Liver (tissue), 9 donors: ENCODE data around the gene SLC16A9. TPM values are rescaled to one million over a fixed set of nuclear protein-coding genes. Genes with fewer than 3 reads are reported as not detected.

Experiments
- DNase-seq: peaks from one replicate; pipeline ENCODE4 v3.0.0-alpha.2; 2017; ENCODE audit warnings: low spot score
- H3K27ac ChIP-seq, 2 donors: one replicate each; pipeline ENCODE4 v1.7.0; 2013; ENCODE audit warnings: inconsistent platforms in 2 of 2, low read length in 2 of 2, control low read depth in 1 of 2, low read depth in 1 of 2, mild to moderate bottlenecking in 1 of 2
- H3K27me3 ChIP-seq, 4 donors: one replicate each; pipeline versions ENCODE4 v1.6.1 to v1.7.0; 2013; ENCODE audit warnings: low read length in 3 of 4, inconsistent platforms in 1 of 4, mild to moderate bottlenecking in 1 of 4, moderate library complexity in 1 of 4; ENCODE audit not compliant: control insufficient read depth in 4 of 4, insufficient read depth in 4 of 4
- H3K36me3 ChIP-seq, 4 donors: one replicate each; pipeline versions ENCODE4 v1.6.1 to v1.7.0; 2013; ENCODE audit warnings: low read length in 3 of 4, mild to moderate bottlenecking in 3 of 4, low read depth in 1 of 4, moderate library complexity in 1 of 4; ENCODE audit not compliant: control insufficient read depth in 4 of 4, insufficient read depth in 3 of 4
- H3K4me1 ChIP-seq, 4 donors: one replicate each; pipeline versions ENCODE4 v1.6.1 to v1.7.0; 2013; ENCODE audit warnings: low read length in 3 of 4, mild to moderate bottlenecking in 3 of 4, moderate library complexity in 1 of 4; ENCODE audit not compliant: control insufficient read depth in 4 of 4, insufficient read depth in 4 of 4
- H3K4me3 ChIP-seq, 3 donors: one replicate each; pipeline versions ENCODE4 v1.6.1 to v1.7.0; 2013; ENCODE audit warnings: low read length in 3 of 3, control low read depth in 1 of 3, low read depth in 1 of 3, mild to moderate bottlenecking in 1 of 3
- H3K9ac ChIP-seq, 2 donors: one replicate each; pipeline ENCODE4 v1.7.0; 2013; ENCODE audit warnings: low read length in 2 of 2, mild to moderate bottlenecking in 2 of 2, moderate library complexity in 2 of 2, control low read depth in 1 of 2, low read depth in 1 of 2
- H3K9me3 ChIP-seq, 4 donors: one replicate each; pipeline versions ENCODE4 v1.6.1 to v1.7.0; 2013; ENCODE audit warnings: low read length in 3 of 4; ENCODE audit not compliant: control insufficient read depth in 4 of 4
- ATF3 ChIP-seq: IDR thresholded peaks from 2 replicates; pipeline ENCODE4 v1.6.1; 2016; ENCODE audit warnings: antibody characterized with exemption
- EGR1 ChIP-seq, 2 donors: IDR thresholded peaks; 2 replicates each; pipeline ENCODE4 v1.6.1; 2016 to 2018; ENCODE audit warnings: antibody characterized with exemption in 2 of 2, low read depth in 2 of 2
- FOXA1 ChIP-seq: IDR thresholded peaks from 2 replicates; pipeline ENCODE4 v1.6.1; 2016; ENCODE audit warnings: antibody characterized with exemption
- FOXA2 ChIP-seq: IDR thresholded peaks from 2 replicates; pipeline ENCODE4 v1.6.1; 2016; ENCODE audit warnings: antibody characterized with exemption
- GABPA ChIP-seq, 2 donors: IDR thresholded peaks in 1 of 2; conservative IDR thresholded peaks in 1 of 2; 2 replicates each; pipeline ENCODE4 v1.6.1; 2016; ENCODE audit warnings: antibody characterized with exemption in 2 of 2, mild to moderate bottlenecking in 1 of 2, moderate library complexity in 1 of 2
- HNF4A ChIP-seq, 2 donors: conservative IDR thresholded peaks; 2 replicates each; pipeline ENCODE4 v1.6.1; 2016; ENCODE audit warnings: antibody characterized with exemption in 2 of 2, mild to moderate bottlenecking in 2 of 2
- HNF4G ChIP-seq: IDR thresholded peaks from 2 replicates; pipeline ENCODE4 v1.6.1; 2016; ENCODE audit warnings: antibody characterized with exemption
- JUND ChIP-seq, 2 donors: IDR thresholded peaks; 2 replicates each; pipeline ENCODE4 v1.6.1; 2016; ENCODE audit warnings: antibody characterized with exemption in 2 of 2
- MAX ChIP-seq: IDR thresholded peaks from 2 replicates; pipeline ENCODE4 v1.6.1; 2016; ENCODE audit warnings: antibody characterized with exemption
- NR2F2 ChIP-seq: IDR thresholded peaks from 2 replicates; pipeline ENCODE4 v1.6.1; 2016; ENCODE audit warnings: antibody characterized with exemption
- RAD21 ChIP-seq, 2 donors: IDR thresholded peaks; 2 replicates each; pipeline ENCODE4 v1.6.1; 2016; ENCODE audit warnings: antibody characterized with exemption in 2 of 2, mild to moderate bottlenecking in 2 of 2
- RXRA ChIP-seq, 2 donors: IDR thresholded peaks; 2 replicates each; pipeline ENCODE4 v1.6.1; 2017 to 2018; ENCODE audit warnings: antibody characterized with exemption in 2 of 2, mild to moderate bottlenecking in 1 of 2
- SP1 ChIP-seq: IDR thresholded peaks from 2 replicates; pipeline ENCODE4 v1.6.1; 2018; ENCODE audit warnings: antibody characterized with exemption, mild to moderate bottlenecking
- TAF1 ChIP-seq: conservative IDR thresholded peaks from 2 replicates; pipeline ENCODE4 v1.6.1; 2016; ENCODE audit warnings: antibody characterized with exemption, mild to moderate bottlenecking
- YY1 ChIP-seq: IDR thresholded peaks from 2 replicates; pipeline ENCODE4 v1.6.1; 2016; ENCODE audit warnings: antibody characterized with exemption, mild to moderate bottlenecking
- WGBS: extraction: QIAGEN DNeasy Blood & Tissue Kit; methylation state at CpG from one replicate; pipeline ENCODE4 v1.1.7; 2013; 5-methylcytosine and 5-hydroxymethylcytosine counted together
- polyA plus RNA-seq, 2 donors: library from polyadenylated mRNA; stranded (reverse) in 1 of 2; unstranded in 1 of 2; fragments of 200-250 nt in 1 of 2; fragments of >200 nt in 1 of 2; fragmentation: Nextera tagmentation in 1 of 2; extraction: Ambion mirVana in 1 of 2; gene quantifications; one replicate each; pipeline versions ENCODE4 v1.2.1 to v1.2.3, GENCODE V29; 2013 to 2015
- total RNA-seq, 2 donors: library from RNA; depleted of rRNA; stranded (reverse); fragments of >200 nt; gene quantifications; one replicate each; pipeline ENCODE4 v1.2.3, GENCODE V29; 2014
- TF ChIP-seq, protein P1 (sequence below): IDR thresholded peaks from 2 replicates; pipeline ENCODE4 v1.6.1; 2016; ENCODE audit warnings: antibody characterized with exemption
- TF ChIP-seq, protein P2 (sequence below): fragments of 150-350 bp; IDR thresholded peaks from 2 replicates; pipeline ENCODE4 v1.5.1; 2017; ENCODE audit warnings: improper control_type of control experiment, low read depth, low read length; ENCODE audit not compliant: missing input control
- TF ChIP-seq, protein P3 (sequence below): IDR thresholded peaks from 2 replicates; pipeline ENCODE4 v1.6.1; 2016; ENCODE audit warnings: antibody characterized with exemption, mild to moderate bottlenecking
- donor health status: healthy.
- donor health status: healthy.
- donor health status: healthy.
- donor health status: healthy.
- donor health status: healthy.

Gene SLC16A9
- total and polyA plus RNA-seq, 4 donors = 0.18 to 9.3 (median 0.59) TPM

DNA sequence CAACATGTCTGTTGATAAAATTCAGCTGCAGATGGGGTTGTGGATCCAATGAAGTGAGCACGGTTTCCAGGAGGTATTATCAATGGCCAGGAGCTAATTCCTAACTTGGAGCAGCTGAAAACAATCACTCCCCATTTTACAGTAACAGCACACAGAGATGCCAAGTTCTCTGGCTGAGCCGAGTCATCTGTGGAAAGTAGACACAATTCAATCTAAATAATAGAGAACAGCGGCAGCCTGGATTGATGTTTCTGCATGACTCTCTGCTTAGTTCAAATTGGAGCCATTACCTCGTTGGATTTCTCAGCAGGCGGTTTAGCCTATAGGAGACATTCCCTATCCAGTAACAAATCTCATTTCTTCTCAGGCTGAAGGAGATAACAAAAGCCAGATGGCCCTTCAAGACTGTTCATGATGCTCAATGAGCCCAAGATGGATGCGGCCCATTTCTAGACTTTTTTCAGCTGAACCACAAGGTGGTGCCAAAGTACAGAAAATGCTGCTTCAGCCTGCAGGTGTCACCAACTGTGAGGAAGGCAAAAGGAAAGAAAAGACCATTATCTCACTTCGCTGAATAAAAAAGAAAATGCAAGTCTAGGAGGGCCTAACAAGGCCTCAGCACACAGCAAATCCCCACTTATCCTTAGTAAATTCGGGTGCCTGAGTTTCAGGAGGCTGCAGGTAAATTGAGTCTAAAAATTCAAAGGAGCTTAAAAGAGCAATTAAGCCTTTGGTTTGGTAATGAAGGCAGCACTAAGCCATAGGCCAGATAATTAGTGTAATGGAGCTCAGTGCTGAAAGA, 83.7 kb downstream of the SLC16A9 start:
- Histone ChIP-seq H3K4me3 (no peak overlapping the region), H3K36me3 (no peaks in the 10 kb centered on the region), H3K27me3 (no peaks in the 10 kb centered on the region), H3K27ac (no peak overlapping the region), H3K4me1 (peaks cover 0 to 8% (median 5%) of the 10 kb centered on the region in 4 donors), H3K9ac (no peak overlapping the region), H3K9me3 (no peaks in the 10 kb centered on the region)
- TF ChIP-seq NR2F2 = no peak
- no peak for TF ChIP-seq HNF4G
- no peak for TF ChIP-seq FOXA2
- TF ChIP-seq FOXA1 = no peak
- TF ChIP-seq RXRA (IDR thresholded peaks at IDR 0.05) = no peak
- no peak for TF ChIP-seq EGR1 (IDR thresholded peaks at IDR 0.05; ENCODE audit: low read depth in 2 of 2)
- TF ChIP-seq HNF4A (conservative IDR thresholded peaks at IDR 0.05) = peak in 1 of 2 donors; percentile 34
- peak; percentile 60 for TF ChIP-seq YY1
- TF ChIP-seq, protein P1, sequence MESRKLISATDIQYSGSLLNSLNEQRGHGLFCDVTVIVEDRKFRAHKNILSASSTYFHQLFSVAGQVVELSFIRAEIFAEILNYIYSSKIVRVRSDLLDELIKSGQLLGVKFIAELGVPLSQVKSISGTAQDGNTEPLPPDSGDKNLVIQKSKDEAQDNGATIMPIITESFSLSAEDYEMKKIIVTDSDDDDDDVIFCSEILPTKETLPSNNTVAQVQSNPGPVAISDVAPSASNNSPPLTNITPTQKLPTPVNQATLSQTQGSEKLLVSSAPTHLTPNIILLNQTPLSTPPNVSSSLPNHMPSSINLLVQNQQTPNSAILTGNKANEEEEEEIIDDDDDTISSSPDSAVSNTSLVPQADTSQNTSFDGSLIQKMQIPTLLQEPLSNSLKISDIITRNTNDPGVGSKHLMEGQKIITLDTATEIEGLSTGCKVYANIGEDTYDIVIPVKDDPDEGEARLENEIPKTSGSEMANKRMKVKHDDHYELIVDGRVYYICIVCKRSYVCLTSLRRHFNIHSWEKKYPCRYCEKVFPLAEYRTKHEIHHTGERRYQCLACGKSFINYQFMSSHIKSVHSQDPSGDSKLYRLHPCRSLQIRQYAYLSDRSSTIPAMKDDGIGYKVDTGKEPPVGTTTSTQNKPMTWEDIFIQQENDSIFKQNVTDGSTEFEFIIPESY = no peak
- TF ChIP-seq RAD21 (IDR thresholded peaks at IDR 0.05) = peak; percentile 96 to 98
- TF ChIP-seq, protein P2, sequence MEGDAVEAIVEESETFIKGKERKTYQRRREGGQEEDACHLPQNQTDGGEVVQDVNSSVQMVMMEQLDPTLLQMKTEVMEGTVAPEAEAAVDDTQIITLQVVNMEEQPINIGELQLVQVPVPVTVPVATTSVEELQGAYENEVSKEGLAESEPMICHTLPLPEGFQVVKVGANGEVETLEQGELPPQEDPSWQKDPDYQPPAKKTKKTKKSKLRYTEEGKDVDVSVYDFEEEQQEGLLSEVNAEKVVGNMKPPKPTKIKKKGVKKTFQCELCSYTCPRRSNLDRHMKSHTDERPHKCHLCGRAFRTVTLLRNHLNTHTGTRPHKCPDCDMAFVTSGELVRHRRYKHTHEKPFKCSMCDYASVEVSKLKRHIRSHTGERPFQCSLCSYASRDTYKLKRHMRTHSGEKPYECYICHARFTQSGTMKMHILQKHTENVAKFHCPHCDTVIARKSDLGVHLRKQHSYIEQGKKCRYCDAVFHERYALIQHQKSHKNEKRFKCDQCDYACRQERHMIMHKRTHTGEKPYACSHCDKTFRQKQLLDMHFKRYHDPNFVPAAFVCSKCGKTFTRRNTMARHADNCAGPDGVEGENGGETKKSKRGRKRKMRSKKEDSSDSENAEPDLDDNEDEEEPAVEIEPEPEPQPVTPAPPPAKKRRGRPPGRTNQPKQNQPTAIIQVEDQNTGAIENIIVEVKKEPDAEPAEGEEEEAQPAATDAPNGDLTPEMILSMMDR = peak; percentile 80
- TF ChIP-seq TAF1 = no peak
- TF ChIP-seq ATF3 = no peak
- no peak for TF ChIP-seq GABPA (IDR thresholded peaks at IDR 0.05 in 1 of 2, conservative IDR thresholded peaks at IDR 0.05 in 1 of 2)
- TF ChIP-seq, protein P3, sequence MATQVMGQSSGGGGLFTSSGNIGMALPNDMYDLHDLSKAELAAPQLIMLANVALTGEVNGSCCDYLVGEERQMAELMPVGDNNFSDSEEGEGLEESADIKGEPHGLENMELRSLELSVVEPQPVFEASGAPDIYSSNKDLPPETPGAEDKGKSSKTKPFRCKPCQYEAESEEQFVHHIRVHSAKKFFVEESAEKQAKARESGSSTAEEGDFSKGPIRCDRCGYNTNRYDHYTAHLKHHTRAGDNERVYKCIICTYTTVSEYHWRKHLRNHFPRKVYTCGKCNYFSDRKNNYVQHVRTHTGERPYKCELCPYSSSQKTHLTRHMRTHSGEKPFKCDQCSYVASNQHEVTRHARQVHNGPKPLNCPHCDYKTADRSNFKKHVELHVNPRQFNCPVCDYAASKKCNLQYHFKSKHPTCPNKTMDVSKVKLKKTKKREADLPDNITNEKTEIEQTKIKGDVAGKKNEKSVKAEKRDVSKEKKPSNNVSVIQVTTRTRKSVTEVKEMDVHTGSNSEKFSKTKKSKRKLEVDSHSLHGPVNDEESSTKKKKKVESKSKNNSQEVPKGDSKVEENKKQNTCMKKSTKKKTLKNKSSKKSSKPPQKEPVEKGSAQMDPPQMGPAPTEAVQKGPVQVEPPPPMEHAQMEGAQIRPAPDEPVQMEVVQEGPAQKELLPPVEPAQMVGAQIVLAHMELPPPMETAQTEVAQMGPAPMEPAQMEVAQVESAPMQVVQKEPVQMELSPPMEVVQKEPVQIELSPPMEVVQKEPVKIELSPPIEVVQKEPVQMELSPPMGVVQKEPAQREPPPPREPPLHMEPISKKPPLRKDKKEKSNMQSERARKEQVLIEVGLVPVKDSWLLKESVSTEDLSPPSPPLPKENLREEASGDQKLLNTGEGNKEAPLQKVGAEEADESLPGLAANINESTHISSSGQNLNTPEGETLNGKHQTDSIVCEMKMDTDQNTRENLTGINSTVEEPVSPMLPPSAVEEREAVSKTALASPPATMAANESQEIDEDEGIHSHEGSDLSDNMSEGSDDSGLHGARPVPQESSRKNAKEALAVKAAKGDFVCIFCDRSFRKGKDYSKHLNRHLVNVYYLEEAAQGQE = no peak
- TF ChIP-seq JUND (IDR thresholded peaks at IDR 0.05) = no peak
- TF ChIP-seq SP1 = no peak
- no peak for TF ChIP-seq MAX
- peak; percentile 36 for DNase-seq
- 26% methylated on average over 8 of the region's 8 CpGs for WGBS
